SK-N-SH treated with all-trans-retinoic acid at 6 μM for 48 hours (cell line): ENCODE measurements around the gene CHAF1B.

ENCODE experiments used
- ESRRG ChIP-seq: fragments of 250-450 bp; sonication (Bioruptor Pico); IDR thresholded peaks from 2 replicates; pipeline ENCODE4 v1.6.1; 2021; ENCODE audit warnings: mild to moderate bottlenecking
- ZNF8 ChIP-seq: fragments of 450-650 bp; formaldehyde crosslinking; IDR thresholded peaks from 2 replicates; pipeline ENCODE4 v1.5.0; 2020; ENCODE audit warnings: mild to moderate bottlenecking, moderate library complexity

DNA sequence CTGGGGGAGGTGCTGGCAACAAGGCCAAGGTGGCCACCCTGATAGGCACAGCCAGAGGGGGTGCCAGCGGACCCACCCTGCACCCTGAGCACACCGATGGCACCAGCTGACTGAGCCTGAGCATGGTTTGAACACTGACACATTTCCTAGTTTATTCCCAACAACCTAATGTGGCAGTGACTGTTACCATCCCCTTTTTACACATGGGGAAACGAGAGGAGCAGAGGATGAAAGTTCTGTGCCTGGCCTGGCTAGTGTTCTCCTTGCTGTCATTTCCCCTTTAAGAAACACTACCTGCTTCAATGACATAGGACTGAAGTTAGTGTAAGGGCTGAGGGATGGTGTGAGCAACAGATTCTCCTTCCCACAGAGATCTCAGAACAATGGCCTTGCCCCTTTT is 79.4 kb downstream of the CHAF1B start:
- no peak for TF ChIP-seq ZNF8
- TF ChIP-seq ESRRG = no peak
